Neuron (in vitro differentiated cells): ENCODE results near the gene DPPA4.

ENCODE experiments used
- H2AFZ ChIP-seq: one replicate; pipeline ENCODE4 v1.6.1; 2013; ENCODE audit warnings: low read depth, mild to moderate bottlenecking, inconsistent platforms, low read length, moderate library complexity
- H3K27me3 ChIP-seq: one replicate; pipeline ENCODE4 v1.6.1; 2013; ENCODE audit warnings: low read length; ENCODE audit not compliant: insufficient read depth
- H3K36me3 ChIP-seq: one replicate; pipeline ENCODE4 v1.6.1; 2013; ENCODE audit warnings: low read length; ENCODE audit not compliant: insufficient read depth
- H3K4me1 ChIP-seq: one replicate; pipeline ENCODE4 v1.6.1; 2013; ENCODE audit warnings: low read length; ENCODE audit not compliant: insufficient read depth
- H3K4me3 ChIP-seq: 2 replicates; pipeline ENCODE4 v1.5.1; 2013; ENCODE audit warnings: mild to moderate bottlenecking, low read length, moderate library complexity
- H3K9me3 ChIP-seq: one replicate; pipeline ENCODE4 v1.6.1; 2013; ENCODE audit warnings: low read length

DPPA4 gene

DNA sequence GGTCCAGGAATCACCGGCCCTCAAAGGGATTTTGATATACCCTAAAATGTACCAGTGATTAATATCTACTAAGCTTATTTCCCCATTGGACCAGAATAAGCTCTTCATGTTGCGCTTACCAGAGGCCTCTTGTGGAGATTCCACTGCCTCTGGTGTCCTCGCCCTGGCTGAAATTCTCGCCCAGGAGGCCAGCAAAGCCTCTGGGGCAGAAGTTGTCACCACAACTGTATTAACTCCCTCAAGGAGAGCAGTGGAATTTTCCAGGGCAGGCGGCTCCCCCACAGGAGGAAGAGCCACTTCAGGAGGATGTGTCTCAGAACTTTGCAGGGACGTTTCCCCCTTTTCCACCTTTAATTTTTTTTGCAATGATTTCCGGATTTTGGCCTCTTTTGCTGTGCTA, 6.9 kb downstream of the DPPA4 start:
- H2AFZ ChIP-seq, result no peak overlapping the region
- H3K9me3 ChIP-seq, result no peaks in the 10 kb centered on the region
- H3K27me3 ChIP-seq, result no peaks in the 10 kb centered on the region
- H3K36me3 ChIP-seq, result peaks cover 57% of the 10 kb centered on the region
- peaks cover 4% of the 10 kb centered on the region for H3K4me1 ChIP-seq
- no peak overlapping the region for H3K4me3 ChIP-seq

DNA sequence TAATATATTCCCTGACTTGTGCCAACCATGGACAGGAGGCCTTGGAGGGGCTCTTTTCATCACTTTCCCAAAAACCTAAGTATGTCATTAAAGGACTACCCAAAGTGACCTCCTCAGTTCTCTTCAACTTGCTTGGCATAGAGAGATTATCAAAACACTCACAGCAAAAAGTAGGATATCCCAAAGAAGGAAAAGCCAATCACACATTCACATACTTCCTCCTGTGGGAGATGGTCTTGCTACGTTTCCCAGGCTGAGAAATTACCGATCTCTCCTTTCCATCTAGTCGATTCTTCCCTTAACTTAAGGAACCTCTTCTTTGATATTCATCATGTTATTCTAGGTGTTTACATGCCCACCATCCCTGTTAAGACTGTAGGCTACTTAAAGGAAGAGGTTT, 9.1 kb downstream of the DPPA4 start:
- Histone ChIP-seq H3K4me1 (no peaks in the 10 kb centered on the region), H3K4me3 (no peak overlapping the region), H3K36me3 (peaks cover 46% of the 10 kb centered on the region), H3K9me3 (no peaks in the 10 kb centered on the region), H3K27me3 (no peaks in the 10 kb centered on the region), H2AFZ (no peak overlapping the region)

- H2AFZ ChIP-seq, result no peak overlapping the region
- no peaks in the 10 kb centered on the region for H3K9me3 ChIP-seq
- H3K4me1 ChIP-seq, result no peaks in the 10 kb centered on the region
- no peak overlapping the region for H3K4me3 ChIP-seq
- no peaks in the 10 kb centered on the region for H3K27me3 ChIP-seq
- peaks cover 27% of the 10 kb centered on the region for H3K36me3 ChIP-seq
Observed at GRCh38 chr3:109325657-109326056, 11.7 kb downstream of the DPPA4 start.

GRCh38 chr3:109325109-109325508, 12.2 kb downstream of the DPPA4 start:
- no peaks in the 10 kb centered on the region for H3K4me1 ChIP-seq
- peaks cover 23% of the 10 kb centered on the region for H3K36me3 ChIP-seq
- H2AFZ ChIP-seq, result no peak overlapping the region
- H3K9me3 ChIP-seq, result no peaks in the 10 kb centered on the region
- no peak overlapping the region for H3K4me3 ChIP-seq
- no peaks in the 10 kb centered on the region for H3K27me3 ChIP-seq

DNA sequence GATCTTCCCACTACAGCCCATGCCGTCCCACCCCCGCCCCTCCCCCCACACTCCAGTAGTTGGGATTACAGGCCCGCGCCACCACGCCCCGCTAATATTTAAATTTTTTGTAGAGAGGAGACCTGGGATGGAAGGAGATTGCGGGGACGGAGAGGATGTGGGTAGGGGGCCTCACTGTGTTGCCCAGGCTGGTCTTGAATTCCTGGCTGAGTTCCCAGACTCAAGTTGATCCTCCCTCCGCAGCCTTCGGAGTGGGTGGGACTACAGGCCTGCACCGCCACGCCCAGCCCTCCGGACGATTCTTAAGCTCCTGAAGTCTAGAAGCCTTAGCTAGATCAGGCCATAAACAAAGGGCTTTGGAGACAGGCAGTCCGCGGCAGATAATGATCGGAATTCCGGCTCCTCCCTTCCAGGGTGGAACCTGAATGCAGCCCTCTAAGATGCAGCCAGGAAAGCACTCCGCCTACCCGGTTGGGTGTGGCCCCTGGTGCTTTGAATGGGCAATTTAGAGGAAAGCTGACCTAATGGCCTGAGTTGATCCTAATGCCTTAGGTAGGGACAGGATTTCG, 21.1 kb downstream of the DPPA4 start, which contains the start of gene DPPA2:
TSS of gene DPPA2 (minus strand) at position 356 of the 569 bp plus-strand sequence. CDS start 1,975 bp downstream, outside the sequence.
- no peaks in the 10 kb centered on the region for H3K36me3 ChIP-seq
- H3K9me3 ChIP-seq, result no peaks in the 10 kb centered on the region

DNA sequence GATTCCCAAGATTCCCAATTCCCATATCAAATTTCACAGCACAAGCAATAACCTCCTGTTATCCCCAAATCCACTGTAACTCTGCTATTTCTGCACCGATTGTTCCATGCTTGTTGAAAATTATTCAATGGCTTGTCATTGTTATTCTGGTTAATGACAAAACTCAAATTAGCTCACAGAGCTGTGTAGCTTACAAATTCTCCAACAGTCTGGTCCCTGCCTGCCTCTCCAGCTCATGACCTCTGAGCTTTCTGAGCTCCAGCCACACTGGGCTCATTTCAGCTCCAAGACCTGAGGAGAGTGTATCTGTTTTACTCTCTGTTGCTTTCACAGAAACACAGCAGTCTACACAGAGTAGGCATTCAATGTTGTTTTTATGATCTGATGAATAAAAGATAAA, 24.3 kb downstream of the DPPA4 start:
- H2AFZ ChIP-seq, result no peak overlapping the region
- H3K36me3 ChIP-seq, result no peaks in the 10 kb centered on the region
- H3K4me3 ChIP-seq, result no peak overlapping the region
- no peaks in the 10 kb centered on the region for H3K4me1 ChIP-seq
- no peaks in the 10 kb centered on the region for H3K27me3 ChIP-seq
- no peaks in the 10 kb centered on the region for H3K9me3 ChIP-seq

More for the DNA sequence above, 21.1 kb downstream of the DPPA4 start, which contains the start of gene DPPA2:
- Histone ChIP-seq H3K27me3 (no peaks in the 10 kb centered on the region), H3K4me1 (no peaks in the 10 kb centered on the region), H3K4me3 (no peak within 1 kb of the TSS), H2AFZ (no peak within 1 kb of the TSS)

GRCh38 chr3:109297496-109297895, 39.9 kb downstream of the DPPA4 start:
- H3K27me3 ChIP-seq, result no peaks in the 10 kb centered on the region
- no peaks in the 10 kb centered on the region for H3K36me3 ChIP-seq
- H3K9me3 ChIP-seq, result no peaks in the 10 kb centered on the region
- no peak overlapping the region for H2AFZ ChIP-seq
- no peak overlapping the region for H3K4me3 ChIP-seq
- no peaks in the 10 kb centered on the region for H3K4me1 ChIP-seq

DNA sequence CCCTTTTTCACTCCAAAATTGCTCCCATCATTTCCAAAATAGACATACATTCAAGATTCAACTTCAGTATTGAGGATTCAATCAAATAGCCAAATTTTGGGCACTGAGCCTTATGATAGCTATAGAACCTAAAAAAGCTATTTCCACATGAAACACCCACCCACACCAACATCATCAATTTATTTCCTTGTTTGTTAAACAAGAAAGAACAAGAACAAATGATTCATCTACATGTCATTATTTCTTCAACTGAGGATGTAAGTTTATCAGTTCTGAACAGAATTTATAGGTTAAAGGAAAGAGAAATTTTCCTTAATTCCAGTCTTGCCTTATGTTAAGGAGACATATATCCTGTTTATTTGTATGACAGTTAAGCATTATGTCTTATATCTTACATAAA, 53.3 kb downstream of the DPPA4 start:
- Histone ChIP-seq H3K4me3 (no peak overlapping the region), H3K4me1 (no peaks in the 10 kb centered on the region), H2AFZ (no peak overlapping the region), H3K9me3 (no peaks in the 10 kb centered on the region), H3K27me3 (no peaks in the 10 kb centered on the region), H3K36me3 (no peaks in the 10 kb centered on the region)

- H3K9me3 ChIP-seq, result no peaks in the 10 kb centered on the region
- no peaks in the 10 kb centered on the region for H3K36me3 ChIP-seq
- no peak overlapping the region for H2AFZ ChIP-seq
- H3K4me3 ChIP-seq, result no peak overlapping the region
- H3K4me1 ChIP-seq, result no peaks in the 10 kb centered on the region
- H3K27me3 ChIP-seq, result no peaks in the 10 kb centered on the region
Observed at GRCh38 chr3:109278546-109278945, 58.8 kb downstream of the DPPA4 start.

GRCh38 chr3:109278141-109278540, 59.2 kb downstream of the DPPA4 start:
- no peaks in the 10 kb centered on the region for H3K27me3 ChIP-seq
- H3K4me3 ChIP-seq, result no peak overlapping the region
- no peaks in the 10 kb centered on the region for H3K36me3 ChIP-seq
- H2AFZ ChIP-seq, result no peak overlapping the region
- H3K4me1 ChIP-seq, result no peaks in the 10 kb centered on the region
- no peaks in the 10 kb centered on the region for H3K9me3 ChIP-seq
